ENCODE data around the gene UGT1A10. TPM values are rescaled to one million over a fixed set of nuclear protein-coding genes. Genes with fewer than 3 reads are reported as not detected.

UGT1A10 gene
- total and polyA plus RNA-seq, 2 of the 13 experiments (the other 11 are each of a cell fraction or from before 2014, with no cell fraction given), result not detected

DNA sequence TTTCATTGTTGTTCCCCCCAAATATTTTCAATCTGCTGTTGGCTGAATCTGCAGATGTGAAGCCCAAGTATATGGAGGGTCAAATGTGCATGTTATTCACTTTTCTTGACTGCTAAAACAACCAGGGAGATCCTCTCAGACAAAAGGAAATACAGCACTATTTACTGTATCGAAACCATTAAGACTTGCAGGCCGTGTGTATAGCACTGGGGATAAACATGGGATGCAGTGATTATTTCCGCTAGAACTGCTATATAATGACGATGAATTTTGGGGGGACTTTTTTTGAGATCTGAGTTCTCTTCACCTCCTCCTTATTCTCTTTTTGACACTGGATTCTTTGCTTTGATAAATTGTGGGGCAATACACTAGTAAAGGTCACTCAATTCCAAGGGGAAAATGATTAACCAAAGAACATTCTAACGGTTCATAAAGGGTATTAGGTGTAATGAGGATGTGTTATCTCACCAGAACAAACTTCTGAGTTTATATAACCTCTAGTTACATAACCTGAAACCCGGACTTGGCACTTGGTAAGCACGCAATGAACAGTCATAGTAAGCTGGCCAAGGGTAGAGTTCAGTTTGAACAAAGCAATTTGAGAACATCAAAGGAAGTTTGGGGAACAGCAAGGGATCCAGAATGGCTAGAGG is 120.3 kb downstream of the UGT1A10 start:
- Histone ChIP-seq H4K20me1 (ENCODE audit: insufficient read depth, low read length) (no peaks in the 10 kb centered on the region), H3K9ac (ENCODE audit: insufficient read depth, low read depth, low read length) (no peak overlapping the region), H3K4me2 (ENCODE audit: low read depth, low read length) (peak overlapping the region; percentile 29; the same call in 1 of the 2 replicates), H2AFZ (ENCODE audit: low read length) (no peak overlapping the region), H3K9me3 (ENCODE audit: low read length) (peaks cover 7% of the 10 kb centered on the region), H3K27me3 (ENCODE audit: control insufficient read depth in 1 of 2, insufficient read depth in 2 of 2, low read length in 2 of 2) (peaks cover 7 to 80% of the 10 kb centered on the region in 2 experiments; a peak in 4 of 5 replicates), H3K4me1 (ENCODE audit: insufficient read depth, low read length) (peaks cover 46% of the 10 kb centered on the region), H3K4me3 (replicated peaks in 1 of 3; ENCODE audit: insufficient read depth in 1 of 3, low read depth in 2 of 3, low read length in 3 of 3) (no peak overlapping the region), H3K36me3 (replicated peaks in 1 of 2; ENCODE audit: control insufficient read depth in 1 of 2, insufficient read depth in 2 of 2, low read length in 2 of 2) (no peaks in the 10 kb centered on the region), H3K79me2 (ENCODE audit: insufficient read depth, low read length) (no peaks in the 10 kb centered on the region), H3K27ac (ENCODE audit: extremely low read length, insufficient read depth, low read length) (peak overlapping the region; percentile 36)
- WGBS (ENCODE audit: low lambda C conversion rate), result 2% methylated on average over 7 of the region's 7 CpGs
- intact Hi-C loops (cut with micrococcal nuclease; ENCODE audit: unreplicated experiment), result no loop called here
- CTCF ChIA-PET (ENCODE audit: low intra/inter-chr PET ratio, low total read pairs), result no interaction called here
- in situ Hi-C loops (cut with HindIII; ENCODE audit: extremely low pct_ligation_motif_present, low pct_unique_long_range_greater_than_20kb), result no loop called here
- BruUV-seq (replicated peaks), result no TSS peak
- ATAC-seq, result peak; percentile 91
- peak; percentile 96 for DNase-seq (ENCODE audit: low spot score)
- FAIRE-seq, result peak; percentile 95
- POLR2A ChIA-PET, result interaction anchor here (2.3 kb wide), 1 partner anchor 11 kb away, joined by 9 read pairs; no protein-coding TSS in a partner anchor
- TF ChIP-seq HMG20A (CRISPR knock-in tag; IDR thresholded peaks at IDR 0.05; ENCODE audit: borderline replicate concordance), result peak; percentile 99
- TF ChIP-seq, protein P1, sequence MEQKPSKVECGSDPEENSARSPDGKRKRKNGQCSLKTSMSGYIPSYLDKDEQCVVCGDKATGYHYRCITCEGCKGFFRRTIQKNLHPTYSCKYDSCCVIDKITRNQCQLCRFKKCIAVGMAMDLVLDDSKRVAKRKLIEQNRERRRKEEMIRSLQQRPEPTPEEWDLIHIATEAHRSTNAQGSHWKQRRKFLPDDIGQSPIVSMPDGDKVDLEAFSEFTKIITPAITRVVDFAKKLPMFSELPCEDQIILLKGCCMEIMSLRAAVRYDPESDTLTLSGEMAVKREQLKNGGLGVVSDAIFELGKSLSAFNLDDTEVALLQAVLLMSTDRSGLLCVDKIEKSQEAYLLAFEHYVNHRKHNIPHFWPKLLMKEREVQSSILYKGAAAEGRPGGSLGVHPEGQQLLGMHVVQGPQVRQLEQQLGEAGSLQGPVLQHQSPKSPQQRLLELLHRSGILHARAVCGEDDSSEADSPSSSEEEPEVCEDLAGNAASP (CRISPR knock-in tag; IDR thresholded peaks at IDR 0.05; ENCODE audit: borderline replicate concordance), result peak; percentile 92
- peak; percentile 89 for TF ChIP-seq ZNF205 (CRISPR knock-in tag; IDR thresholded peaks at IDR 0.05)
- 0 out of 2 replicates have a peak, but pooled peaks have one; percentile 79 for TF ChIP-seq ZNF562 (CRISPR knock-in tag; IDR thresholded peaks at IDR 0.05; ENCODE audit: borderline replicate concordance)
- TF ChIP-seq, protein P2, sequence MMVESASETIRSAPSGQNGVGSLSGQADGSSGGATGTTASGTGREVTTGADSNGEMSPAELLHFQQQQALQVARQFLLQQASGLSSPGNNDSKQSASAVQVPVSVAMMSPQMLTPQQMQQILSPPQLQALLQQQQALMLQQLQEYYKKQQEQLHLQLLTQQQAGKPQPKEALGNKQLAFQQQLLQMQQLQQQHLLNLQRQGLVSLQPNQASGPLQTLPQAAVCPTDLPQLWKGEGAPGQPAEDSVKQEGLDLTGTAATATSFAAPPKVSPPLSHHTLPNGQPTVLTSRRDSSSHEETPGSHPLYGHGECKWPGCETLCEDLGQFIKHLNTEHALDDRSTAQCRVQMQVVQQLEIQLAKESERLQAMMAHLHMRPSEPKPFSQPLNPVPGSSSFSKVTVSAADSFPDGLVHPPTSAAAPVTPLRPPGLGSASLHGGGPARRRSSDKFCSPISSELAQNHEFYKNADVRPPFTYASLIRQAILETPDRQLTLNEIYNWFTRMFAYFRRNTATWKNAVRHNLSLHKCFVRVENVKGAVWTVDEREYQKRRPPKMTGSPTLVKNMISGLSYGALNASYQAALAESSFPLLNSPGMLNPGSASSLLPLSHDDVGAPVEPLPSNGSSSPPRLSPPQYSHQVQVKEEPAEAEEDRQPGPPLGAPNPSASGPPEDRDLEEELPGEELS (CRISPR knock-in tag; IDR thresholded peaks at IDR 0.05), result peak; percentile 92
- no peak for TF ChIP-seq PRPF4 (IDR thresholded peaks at IDR 0.05; ENCODE audit: low read depth, low read length, poor library complexity, severe bottlenecking)
- peak; percentile 70; the same call in 1 of the 2 replicates for TF ChIP-seq EHMT2 (IDR thresholded peaks at IDR 0.05; ENCODE audit: borderline replicate concordance, low read depth, low read length)
- TF ChIP-seq ZFAT (CRISPR knock-in tag; conservative IDR thresholded peaks at IDR 0.05), result no peak
- TF ChIP-seq, protein P3, sequence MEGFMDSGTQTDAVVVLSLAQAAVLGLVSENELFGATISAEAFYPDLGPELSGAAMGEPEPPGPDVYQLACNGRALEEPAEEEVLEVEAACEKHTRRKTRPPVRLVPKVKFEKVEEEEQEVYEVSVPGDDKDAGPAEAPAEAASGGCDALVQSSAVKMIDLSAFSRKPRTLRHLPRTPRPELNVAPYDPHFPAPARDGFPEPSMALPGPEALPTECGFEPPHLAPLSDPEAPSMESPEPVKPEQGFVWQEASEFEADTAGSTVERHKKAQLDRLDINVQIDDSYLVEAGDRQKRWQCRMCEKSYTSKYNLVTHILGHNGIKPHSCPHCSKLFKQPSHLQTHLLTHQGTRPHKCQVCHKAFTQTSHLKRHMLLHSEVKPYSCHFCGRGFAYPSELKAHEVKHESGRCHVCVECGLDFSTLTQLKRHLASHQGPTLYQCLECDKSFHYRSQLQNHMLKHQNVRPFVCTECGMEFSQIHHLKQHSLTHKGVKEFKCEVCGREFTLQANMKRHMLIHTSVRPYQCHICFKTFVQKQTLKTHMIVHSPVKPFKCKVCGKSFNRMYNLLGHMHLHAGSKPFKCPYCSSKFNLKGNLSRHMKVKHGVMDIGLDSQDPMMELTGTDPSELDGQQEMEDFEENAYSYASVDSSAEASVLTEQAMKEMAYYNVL (CRISPR knock-in tag; IDR thresholded peaks at IDR 0.05; ENCODE audit: borderline replicate concordance), result peak; percentile 52; the same call in 1 of the 2 replicates
- TF ChIP-seq, protein P4, sequence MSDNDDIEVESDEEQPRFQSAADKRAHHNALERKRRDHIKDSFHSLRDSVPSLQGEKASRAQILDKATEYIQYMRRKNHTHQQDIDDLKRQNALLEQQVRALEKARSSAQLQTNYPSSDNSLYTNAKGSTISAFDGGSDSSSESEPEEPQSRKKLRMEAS (IDR thresholded peaks at IDR 0.05), result peak; percentile 68
- peak; percentile 64; the same call in 1 of the 2 replicates for TF ChIP-seq KDM3A (CRISPR knock-in tag; IDR thresholded peaks at IDR 0.05; ENCODE audit: low read depth)
- TF ChIP-seq ZNF24 (IDR thresholded peaks at IDR 0.05), result peak; percentile 43; the same call in 1 of the 2 replicates
- TF ChIP-seq, protein P5, sequence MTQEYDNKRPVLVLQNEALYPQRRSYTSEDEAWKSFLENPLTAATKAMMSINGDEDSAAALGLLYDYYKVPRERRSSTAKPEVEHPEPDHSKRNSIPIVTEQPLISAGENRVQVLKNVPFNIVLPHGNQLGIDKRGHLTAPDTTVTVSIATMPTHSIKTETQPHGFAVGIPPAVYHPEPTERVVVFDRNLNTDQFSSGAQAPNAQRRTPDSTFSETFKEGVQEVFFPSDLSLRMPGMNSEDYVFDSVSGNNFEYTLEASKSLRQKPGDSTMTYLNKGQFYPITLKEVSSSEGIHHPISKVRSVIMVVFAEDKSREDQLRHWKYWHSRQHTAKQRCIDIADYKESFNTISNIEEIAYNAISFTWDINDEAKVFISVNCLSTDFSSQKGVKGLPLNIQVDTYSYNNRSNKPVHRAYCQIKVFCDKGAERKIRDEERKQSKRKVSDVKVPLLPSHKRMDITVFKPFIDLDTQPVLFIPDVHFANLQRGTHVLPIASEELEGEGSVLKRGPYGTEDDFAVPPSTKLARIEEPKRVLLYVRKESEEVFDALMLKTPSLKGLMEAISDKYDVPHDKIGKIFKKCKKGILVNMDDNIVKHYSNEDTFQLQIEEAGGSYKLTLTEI (CRISPR knock-in tag; conservative IDR thresholded peaks at IDR 0.05), result no peak; the same call in 1 of the 2 replicates
- TF ChIP-seq SOX6 (IDR thresholded peaks at IDR 0.05), result no peak
- TF ChIP-seq SOX6 (CRISPR knock-in tag; IDR thresholded peaks at IDR 0.05), result peak; percentile 99
- TF ChIP-seq, protein P6, sequence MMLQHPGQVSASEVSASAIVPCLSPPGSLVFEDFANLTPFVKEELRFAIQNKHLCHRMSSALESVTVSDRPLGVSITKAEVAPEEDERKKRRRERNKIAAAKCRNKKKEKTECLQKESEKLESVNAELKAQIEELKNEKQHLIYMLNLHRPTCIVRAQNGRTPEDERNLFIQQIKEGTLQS (CRISPR knock-in tag; IDR thresholded peaks at IDR 0.05), result 0 out of 2 replicates have a peak, but pooled peaks have one; percentile 21
